Left colon (tissue), 2 donors: ENCODE measurements around the gene MS4A4A. TPM values are rescaled to one million over a fixed set of nuclear protein-coding genes. Genes with fewer than 3 reads are reported as not detected.
A peak's percentile ranks its signal among the peaks of the same experiment; 100 is the strongest.
"Not testable (repeated sequence)": the region's sequence is repeated elsewhere in the genome, so short reads cannot be mapped to it uniquely, and the experiment has no call there.

ENCODE experiments used
- ATAC-seq: fragments of 200-7000 bp; cut with Tn5 transposase; one replicate; pipeline ENCODE4 v1.9.1; 2020; ENCODE audit warnings: mild to moderate bottlenecking, moderate library complexity
- DNase-seq, 2 donors: peaks; one replicate each; pipeline ENCODE4 v3.0.0-alpha.2; 2020
- intact Hi-C, 2 donors: fragments of 100-400 bp; cut with DNase I in 1 of 2; cut with micrococcal nuclease in 1 of 2; formaldehyde crosslinking; loops; one replicate each; pipeline versions ENCODE4 v1.11.2 to v1.14.0; 2022; cut with DNase I, micrococcal nuclease
- long read RNA-seq: library from polyadenylated mRNA; unstranded; transcript quantifications from one replicate; pipeline ENCODE4 v2.0.0, GENCODE V29; 2021
- total RNA-seq, 2 donors: library from RNA; stranded (reverse); fragmentation: NEBNext Ultra II Directional; extraction: Animal tissue kit (Norgen Biotek cat#: 25700); gene quantifications; one replicate each; pipeline ENCODE4 v1.2.1, GENCODE V29; 2021
- donor health status: DM: no; HTN: no; CAD: no.
- donor health status: DM: yes; HTN: yes; CAD: no.

The MS4A4A gene
- 10 to 100 TPM in 1 of 2 donors, 1 to 10 TPM in 1; 7.6 to 16.8 TPM for total RNA-seq
- long read RNA-seq, partial matches to known transcripts = 1 of 4 reads
- long read RNA-seq, other reads (novel, unspliced or antisense) = 0 of 4 reads

GRCh38 chr11:60280412-60280811 lies at the start of gene MS4A4A:
Gene MS4A4A, plus strand, starts transcription at chr11:60280666. Its CDS starts 10 bp downstream, at chr11:60280676.
- intact Hi-C loops = no loop called here
- ATAC-seq = no peak
- peak in 1 of 2 donors; percentile 12 for DNase-seq

DNA sequence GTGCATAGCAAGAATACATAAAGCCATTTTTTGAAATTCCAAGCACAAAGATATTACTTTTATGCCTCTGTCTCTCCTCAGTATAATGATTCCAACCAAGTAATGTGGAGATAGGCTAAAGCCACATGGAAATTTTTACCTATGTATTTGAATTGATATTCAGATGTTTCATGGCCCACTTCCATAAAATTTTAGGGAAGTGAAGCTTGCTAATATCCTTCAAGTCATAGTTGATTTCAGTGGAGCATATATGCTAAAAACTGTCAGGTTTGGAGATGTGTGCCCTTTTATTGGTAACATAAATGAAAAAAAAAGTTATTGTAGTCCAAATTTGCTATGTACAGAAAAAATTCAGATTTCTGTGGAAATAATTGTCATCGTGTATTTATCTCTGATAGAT lies 49.8 kb upstream of the MS4A4A start:
- no peak for DNase-seq
- ATAC-seq = no peak
- intact Hi-C loops = no loop called here

GRCh38 chr11:60235321-60235720 lies 45.1 kb upstream of the MS4A4A start:
- intact Hi-C loops = no loop called here
- DNase-seq (no peak), ATAC-seq (no peak)

DNA sequence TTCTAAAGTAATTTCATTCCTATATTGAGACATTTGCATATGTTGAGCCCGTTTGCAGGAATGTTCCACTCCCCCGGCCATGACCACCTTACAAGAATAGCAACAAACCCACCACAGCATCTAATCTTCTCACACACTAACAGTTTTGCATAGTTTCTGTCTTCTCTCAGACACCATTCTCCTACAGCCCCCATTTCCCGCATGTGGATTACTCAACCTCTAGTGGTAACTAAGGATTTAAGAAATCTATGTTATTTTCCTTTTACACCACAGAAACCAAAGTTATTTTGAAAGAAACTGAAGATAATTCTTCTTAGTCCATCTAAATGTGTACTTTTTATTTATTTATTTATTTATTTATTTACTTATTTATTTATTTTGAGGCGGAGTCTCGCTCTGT lies 39.8 kb upstream of the MS4A4A start:
- ATAC-seq (no peak), DNase-seq (no peak)
- intact Hi-C loops = no loop called here

DNA sequence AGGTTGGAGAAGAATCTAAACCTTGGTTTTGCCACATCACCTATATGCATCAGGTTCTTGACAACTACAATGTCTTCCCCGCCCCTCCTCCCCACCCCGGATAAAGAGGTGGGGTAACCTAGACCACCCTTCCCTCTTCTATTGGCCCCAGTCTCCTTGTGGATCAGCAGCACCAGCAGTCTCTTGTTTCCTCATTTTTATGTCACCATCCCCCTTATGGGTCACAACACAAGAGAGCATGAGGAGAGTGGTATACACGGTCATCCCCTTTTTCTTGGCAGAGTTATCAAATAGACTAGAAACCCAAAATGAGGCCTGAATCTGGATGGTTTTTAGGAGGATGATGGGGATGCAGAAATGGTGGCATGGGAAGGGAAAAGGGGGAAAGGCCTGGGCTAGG lies 38.7 kb upstream of the MS4A4A start:
- ATAC-seq (no peak), DNase-seq (no peak)
- intact Hi-C loops = no loop called here

DNA sequence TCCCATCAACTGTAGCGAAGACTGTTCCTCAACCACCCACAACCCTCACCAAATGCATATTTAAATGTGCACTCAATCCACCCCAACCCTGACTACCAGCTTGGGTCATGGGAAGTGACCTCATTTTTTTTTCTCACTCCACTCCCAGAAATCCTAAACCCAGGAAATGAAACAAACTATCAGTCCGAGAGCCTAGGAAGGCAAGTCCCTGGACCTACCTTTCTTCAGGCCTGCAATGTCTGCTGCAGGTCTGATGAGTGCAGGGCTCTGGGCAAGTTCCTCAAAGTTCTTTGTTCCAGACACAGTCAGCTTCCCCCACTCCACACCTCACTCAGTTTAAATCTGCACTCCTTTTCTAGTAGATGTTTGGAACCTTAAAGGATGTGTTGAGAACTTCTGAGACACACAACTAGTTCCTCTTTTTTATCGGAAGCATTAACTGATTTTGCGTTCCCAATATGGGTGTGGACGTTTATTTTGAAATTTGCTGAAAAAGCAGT lies 37.7 kb upstream of the MS4A4A start, which contains the start of gene MS4A4E:
TSS of gene MS4A4E (minus strand) at position 398 of the 500 bp plus-strand sequence. CDS start 13,082 bp downstream, outside the sequence.
- ATAC-seq (no peak), DNase-seq (no peak)
- intact Hi-C loops = no loop called here

DNA sequence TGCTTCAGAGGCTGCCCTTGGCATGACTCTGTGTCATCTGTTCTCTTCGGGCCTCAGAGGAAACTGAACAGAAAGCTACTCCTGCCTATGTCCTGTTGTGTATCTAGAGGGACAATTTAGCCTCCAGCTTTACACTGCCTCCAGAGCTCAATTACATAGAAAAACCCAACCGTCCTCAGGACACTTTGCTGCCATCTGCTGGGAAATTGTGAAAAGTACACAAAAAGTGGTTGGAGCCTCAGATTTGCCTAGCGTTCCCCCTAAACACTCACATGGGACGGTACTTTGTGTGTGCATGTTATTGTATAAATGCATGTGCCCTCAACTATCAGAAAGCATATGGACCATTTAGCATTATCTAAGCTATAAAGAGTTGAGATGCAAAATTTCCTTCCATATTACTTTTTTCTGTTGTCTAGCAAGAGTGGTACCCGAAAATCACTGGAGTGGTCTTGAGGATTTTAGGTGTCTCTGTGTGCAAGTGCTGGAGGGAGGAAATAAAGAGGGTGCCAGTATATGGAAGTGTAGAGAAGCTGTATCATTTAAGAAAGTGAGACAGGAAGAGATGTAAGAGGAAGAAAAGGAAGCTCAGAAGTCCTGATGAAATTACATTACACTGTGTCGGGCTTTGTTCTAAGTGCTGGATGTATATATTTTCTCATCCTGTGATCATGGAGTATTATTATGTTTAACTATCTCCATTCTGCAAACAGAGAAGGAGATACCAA lies 28.8 kb upstream of the MS4A4A start:
- ATAC-seq = peak; percentile 56
- intact Hi-C loops = no loop called here
- DNase-seq = no peak

DNA sequence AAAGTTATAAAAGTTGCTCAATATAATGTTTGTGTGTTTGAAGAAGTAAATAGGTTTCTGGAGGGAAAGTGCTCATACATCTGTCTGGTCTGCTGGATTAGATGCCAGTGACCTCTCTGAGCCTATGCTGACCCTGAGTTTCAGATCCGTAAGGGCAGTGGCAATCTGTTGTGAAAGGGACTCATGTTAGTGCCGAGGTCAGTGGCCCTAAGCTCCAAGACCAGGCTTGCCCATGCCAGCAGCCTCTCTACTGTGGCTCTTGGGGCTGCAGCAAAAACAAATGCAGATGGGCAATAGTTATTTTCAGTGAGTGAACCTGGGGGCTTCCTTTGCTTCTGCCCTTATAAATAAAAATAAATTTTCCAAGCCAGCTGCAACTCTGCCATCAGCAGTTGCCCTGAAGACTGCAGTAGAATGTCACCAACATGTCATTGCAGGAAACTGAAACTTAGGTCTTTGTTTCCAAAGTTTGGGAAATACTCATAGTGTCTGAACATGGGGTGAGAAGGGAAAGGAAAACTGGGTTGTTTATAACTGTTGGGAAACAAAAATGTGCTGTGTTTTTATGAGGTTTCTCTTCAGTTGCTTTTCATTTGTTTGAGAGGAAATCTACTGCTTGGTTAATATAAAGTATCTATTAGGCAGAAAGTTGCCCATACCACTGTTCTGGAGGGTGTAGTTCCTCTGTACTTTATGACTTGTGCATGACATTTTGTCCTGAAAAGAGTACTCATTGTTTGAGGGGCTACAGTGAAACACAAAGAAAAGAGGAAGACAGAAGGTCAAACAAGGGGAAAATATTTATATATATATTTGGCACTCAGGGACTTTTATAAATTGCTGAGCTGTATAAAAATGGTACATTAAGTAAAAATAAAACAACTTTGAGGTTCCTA lies 28.0 kb upstream of the MS4A4A start:
- intact Hi-C loops = no loop called here
- no peak for ATAC-seq
- DNase-seq = no peak

GRCh38 chr11:60257956-60258722 lies 22.3 kb upstream of the MS4A4A start:
- DNase-seq = no peak
- no peak for ATAC-seq
- intact Hi-C loops = no loop called here

DNA sequence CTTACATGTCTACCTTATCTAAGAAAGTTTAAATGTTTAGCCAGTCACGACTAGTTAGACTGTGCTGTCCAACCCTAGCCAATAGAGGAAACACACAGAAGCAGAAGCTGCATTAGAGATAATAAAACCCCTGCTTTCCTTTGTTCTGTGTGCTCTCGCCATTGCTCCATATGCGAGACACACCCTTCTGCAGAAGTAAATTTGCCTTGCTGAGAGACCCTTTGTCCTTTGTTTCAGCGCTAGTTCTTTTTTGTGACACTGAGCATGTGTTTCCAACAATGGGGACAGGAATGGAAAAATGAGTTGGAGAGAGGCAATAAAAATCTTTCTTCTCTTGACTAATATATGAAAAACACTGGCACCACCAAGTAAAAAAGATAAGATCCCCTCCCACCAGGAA lies 19.5 kb upstream of the MS4A4A start:
- no peak for DNase-seq
- ATAC-seq = no peak
- intact Hi-C loops = no loop called here

GRCh38 chr11:60263402-60263801 lies 17.1 kb upstream of the MS4A4A start:
- ATAC-seq (no peak), DNase-seq (no peak)
- intact Hi-C loops = no loop called here

- intact Hi-C loops = no loop called here
- no peak for ATAC-seq
- DNase-seq = no peak
These were observed 15.8 kb upstream of the MS4A4A start for GRCh38 chr11:60264644-60265043.

DNA sequence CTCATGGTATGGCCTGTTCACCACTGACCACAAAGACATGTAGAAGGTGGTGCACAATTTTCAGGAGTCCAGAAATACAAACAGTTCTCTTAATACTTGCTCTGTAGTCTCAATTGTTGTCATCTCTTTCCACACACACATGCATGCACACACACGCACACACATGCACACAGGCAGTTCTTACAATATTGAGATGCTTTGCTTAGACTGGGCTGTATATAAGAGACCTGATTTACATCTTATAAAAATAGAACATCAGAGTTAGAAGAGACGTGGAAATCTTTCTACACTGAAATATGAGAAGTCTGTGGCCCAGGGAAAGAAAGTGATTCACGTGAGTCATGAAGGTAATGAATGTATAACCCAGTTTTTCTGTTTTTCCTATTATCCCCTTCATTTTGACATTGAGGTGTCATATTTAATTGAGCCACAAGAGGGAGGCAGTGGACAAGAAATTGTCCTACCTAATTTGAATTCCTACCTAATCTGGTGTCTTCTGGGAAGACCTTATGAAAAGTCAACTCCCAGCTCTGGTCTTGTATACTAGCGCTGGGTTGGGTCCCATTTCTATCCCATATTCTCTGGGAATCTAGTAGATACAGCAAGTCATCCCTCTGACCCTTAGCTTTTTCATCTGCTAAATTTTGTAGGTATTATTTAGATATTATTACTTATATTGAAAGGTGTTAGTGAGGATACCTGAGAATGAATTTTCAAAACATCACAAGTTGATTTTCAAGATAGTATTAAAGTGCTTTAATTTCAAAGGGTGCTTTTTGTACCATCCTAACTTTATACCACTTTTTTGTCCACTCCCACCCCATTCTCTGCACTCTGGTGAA lies 14.9 kb upstream of the MS4A4A start:
- intact Hi-C loops = no loop called here
- DNase-seq = no peak
- ATAC-seq = peak; percentile 42

GRCh38 chr11:60274416-60274815 lies 6.0 kb upstream of the MS4A4A start:
- intact Hi-C loops = no loop called here
- ATAC-seq (no peak), DNase-seq (no peak)

DNA sequence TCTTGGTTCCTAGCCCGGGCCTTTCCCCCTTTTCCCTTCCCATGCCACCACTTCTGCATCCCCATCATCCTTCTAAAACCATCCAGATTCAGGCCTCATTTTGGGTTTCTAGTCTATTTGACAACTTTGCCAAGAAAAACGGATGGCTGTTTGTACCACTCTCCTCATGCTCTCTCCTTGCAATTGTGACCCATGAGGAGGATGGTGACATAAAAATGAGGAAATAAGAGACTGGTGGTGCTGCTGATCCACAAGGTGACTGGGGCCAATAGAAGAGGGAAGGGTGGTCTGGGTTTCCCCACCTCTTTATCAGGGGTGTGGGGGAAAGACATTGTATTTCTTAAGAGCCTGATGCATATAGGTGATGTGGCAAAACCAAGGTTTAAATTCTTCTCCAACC lies 1.0 kb downstream of the MS4A4A start:
- DNase-seq (no peak), ATAC-seq (no peak)
- intact Hi-C loops = no loop called here

- ATAC-seq = no peak
- DNase-seq = no peak
- intact Hi-C loops = no loop called here
These were observed 1.8 kb downstream of the MS4A4A start for GRCh38 chr11:60282286-60282685.

GRCh38 chr11:60285411-60286126 lies 5.1 kb downstream of the MS4A4A start:
- DNase-seq, intact Hi-C loops, ATAC-seq: not testable (repeated sequence)

GRCh38 chr11:60288531-60288930 lies 8.1 kb downstream of the MS4A4A start:
- intact Hi-C loops = no loop called here
- ATAC-seq (no peak), DNase-seq (no peak)
